ENCODE data around the gene ENKUR. TPM values are rescaled to one million over a fixed set of nuclear protein-coding genes. Genes with fewer than 3 reads are reported as not detected.

Gene ENKUR
- total RNA-seq, 2 donors from 2014 or later: 0.45 TPM; not detected in 1

DNA sequence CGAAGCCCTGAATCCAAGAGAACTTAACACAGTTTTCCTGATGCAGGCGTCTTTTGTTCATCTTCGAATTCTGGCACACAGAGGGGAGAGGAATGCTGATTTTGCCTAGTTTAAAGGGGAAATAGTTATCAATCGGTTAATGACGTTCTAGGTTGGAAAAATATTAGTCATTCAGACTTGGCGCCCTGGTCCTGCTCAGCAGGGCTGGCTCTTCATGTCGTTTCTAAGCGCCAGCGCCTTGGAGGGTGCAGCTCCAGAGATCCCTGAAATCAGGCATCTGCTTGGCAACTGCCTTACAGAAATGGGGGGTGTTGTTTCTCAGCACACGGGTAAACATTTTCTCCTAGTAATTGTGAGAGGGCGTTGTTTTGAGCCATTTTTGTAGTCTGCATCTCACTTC lies 62.3 kb downstream of the ENKUR start:
- no peak for ATAC-seq (replicated peaks)
- peak overlapping the region; percentile 73 for H3K27ac Mint-ChIP-seq
- H3K9me3 Mint-ChIP-seq: peaks cover 2% of the 10 kb centered on the region
- no peaks in the 10 kb centered on the region for H3K36me3 Mint-ChIP-seq (ENCODE audit: low read depth)
- peak overlapping the region; percentile 69 for H3K4me3 Mint-ChIP-seq
- no peaks in the 10 kb centered on the region for H3K27me3 Mint-ChIP-seq
- peaks cover 10% of the 10 kb centered on the region for H3K4me1 Mint-ChIP-seq

DNA sequence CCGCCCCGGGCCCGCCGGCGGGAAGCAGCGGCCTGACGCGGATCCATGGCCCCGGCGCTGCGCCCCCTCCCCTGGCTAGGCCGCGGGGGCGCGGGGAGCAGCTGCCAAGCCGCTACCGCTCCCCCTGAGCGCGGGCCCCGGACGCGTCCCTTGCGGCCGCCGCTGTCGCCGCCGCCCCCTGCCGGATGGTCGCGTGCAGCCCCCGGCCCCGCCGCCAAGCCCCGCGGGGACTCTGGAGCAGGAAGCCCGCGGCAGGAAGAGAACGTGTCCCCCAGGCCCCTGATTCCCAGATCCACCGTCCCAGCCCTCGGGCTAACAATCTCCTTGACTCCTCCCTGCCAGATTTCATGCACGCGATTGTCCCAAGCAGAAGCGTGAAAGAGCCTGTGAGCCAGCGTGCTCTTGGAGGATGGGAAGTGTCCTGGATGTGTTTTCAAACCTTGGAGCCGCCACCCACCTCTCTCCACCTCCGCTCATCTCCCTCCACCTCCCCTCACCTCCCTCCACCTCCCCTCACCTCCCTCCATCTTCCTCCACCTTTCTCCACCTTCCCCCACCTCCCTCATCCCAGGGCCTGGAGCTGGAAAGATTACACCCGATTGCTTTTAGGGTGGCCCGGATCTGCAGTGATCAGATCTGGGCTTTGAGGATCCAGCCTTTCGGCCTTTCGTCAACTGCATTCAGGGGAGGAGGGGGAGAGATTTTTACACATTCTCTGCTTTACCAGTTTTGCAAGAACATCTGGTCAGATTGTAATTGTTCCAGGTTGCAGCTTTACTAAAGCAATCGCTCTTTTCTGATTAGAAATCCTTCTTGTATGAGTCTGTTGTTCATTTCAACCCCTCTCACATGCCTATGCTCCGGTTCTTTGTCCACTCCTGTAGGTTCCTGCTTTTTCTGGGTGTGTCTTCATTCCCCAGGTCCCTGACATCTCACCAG lies 63.0 kb downstream of the ENKUR start:
- Mint-ChIP-seq H3K4me1 (peaks cover 14% of the 10 kb centered on the region), H3K9me3 (peaks cover 3% of the 10 kb centered on the region), H3K27me3 (no peaks in the 10 kb centered on the region), H3K36me3 (ENCODE audit: low read depth) (no peaks in the 10 kb centered on the region), H3K27ac (peak overlapping the region; percentile 73), H3K4me3 (peak overlapping the region; percentile 69)
- peak; percentile 63 for ATAC-seq (replicated peaks)

DNA sequence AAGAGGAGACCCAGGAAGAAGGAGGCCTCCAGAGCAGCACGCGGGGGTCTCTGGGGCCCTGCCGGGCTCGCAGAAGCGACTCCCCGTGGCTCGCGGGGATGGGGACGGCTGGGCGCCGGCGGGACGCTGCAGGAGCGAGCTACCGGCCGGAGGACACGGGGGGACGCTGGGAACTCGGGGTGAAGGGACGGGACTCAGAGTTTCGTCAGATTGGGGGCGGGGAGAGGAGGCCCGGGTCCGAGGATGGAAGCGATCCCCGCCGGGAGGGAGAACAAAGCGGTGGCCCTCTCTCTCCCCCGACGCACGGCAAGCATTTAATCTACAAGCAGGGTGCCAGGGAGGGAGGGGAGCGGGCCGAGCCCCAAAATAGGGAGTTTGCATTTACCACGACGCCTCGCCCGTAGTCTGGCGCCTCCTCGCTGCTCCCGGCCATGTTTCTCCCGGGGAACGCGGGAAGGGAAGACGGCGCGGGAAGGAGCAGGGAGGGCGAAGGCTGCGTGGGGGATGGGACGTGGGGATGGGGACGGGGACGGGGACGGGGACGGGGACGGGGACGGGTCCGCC lies 63.7 kb downstream of the ENKUR start, which contains the start of gene PRTFDC1:
TSS of gene PRTFDC1 (minus strand) at position 464 of the 564 bp plus-strand sequence. CDS start at position 433, 31 bp downstream.
- H3K27me3 Mint-ChIP-seq: no peaks in the 10 kb centered on the region
- H3K36me3 Mint-ChIP-seq (ENCODE audit: low read depth): no peaks in the 10 kb centered on the region
- H3K4me3 Mint-ChIP-seq: peak within 1 kb of the TSS; percentile 69
- peaks cover 14% of the 10 kb centered on the region for H3K4me1 Mint-ChIP-seq
- H3K27ac Mint-ChIP-seq: peak within 1 kb of the TSS; percentile 73
- H3K9me3 Mint-ChIP-seq: peaks cover 3% of the 10 kb centered on the region
- ATAC-seq (replicated peaks): peak; percentile 25

DNA sequence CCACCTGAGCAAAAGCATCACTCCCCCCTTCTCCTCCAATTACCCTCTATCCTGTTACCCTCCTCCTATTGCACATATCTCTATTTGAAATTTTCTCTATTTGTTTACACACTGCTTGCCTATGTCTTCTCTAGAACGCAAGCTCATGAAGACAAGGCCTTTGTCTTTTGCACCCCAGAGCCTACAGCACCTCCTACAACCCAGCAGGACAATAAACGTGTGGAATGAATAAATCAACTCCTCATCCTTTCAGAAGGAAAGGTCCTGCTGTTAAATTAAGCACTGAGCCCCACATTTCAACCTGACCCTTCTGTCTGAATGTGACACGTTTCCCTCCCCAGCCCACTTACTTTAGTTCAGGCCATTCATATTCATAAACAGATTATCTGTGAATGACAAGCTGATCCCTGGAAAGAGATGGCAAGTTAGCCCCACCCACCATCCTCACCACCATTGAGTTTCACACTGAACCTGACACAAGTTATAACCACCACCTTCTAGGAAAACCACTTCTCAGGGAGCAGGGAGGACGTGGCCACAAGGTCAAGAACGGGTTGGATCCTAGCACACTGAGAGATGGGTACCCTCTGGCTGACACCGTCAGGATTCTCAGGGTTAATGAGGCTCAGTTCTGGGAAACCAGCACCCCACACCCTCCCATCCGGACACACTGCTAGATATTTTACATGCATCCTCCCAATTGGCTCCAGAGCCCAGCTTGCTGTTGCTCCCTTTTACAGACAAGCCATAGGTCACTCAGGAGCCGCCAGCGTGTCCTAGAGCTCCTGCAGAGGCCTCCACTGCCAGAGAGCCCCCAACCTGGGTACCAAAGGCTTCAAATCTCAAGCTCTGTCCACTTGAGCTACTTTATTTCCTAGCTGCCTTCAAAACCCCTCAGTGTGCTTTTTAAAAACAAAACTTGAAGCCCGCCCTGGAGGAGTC lies 64.5 kb downstream of the ENKUR start:
- Mint-ChIP-seq H3K36me3 (ENCODE audit: low read depth) (no peaks in the 10 kb centered on the region), H3K27me3 (no peaks in the 10 kb centered on the region), H3K4me1 (peaks cover 14% of the 10 kb centered on the region), H3K4me3 (peak overlapping the region; percentile 69), H3K27ac (peak overlapping the region; percentile 0), H3K9me3 (peaks cover 3% of the 10 kb centered on the region)
- ATAC-seq (replicated peaks): peak; percentile 32

DNA sequence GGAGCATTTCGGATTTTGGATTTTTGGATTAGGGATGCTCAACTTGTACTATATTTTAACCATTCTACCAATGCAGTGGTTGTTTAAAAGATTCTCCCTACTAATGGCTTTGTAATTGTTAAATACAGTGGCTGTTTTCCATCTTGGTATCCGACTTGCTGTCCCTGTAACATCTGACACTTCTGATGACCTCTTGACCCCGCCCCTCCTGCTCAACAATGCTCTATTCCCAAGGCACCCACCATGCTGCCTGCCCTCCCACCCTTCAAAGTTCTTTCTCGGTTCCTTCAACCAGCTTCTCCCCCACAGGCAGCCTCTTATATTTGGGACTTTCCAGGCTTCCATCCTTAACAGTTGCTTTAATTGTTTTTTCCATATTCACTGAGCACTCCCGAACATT lies 65.5 kb downstream of the ENKUR start:
- H3K36me3 Mint-ChIP-seq (ENCODE audit: low read depth): no peaks in the 10 kb centered on the region
- peaks cover 3% of the 10 kb centered on the region for H3K9me3 Mint-ChIP-seq
- H3K27me3 Mint-ChIP-seq: no peaks in the 10 kb centered on the region
- no peak overlapping the region for H3K4me3 Mint-ChIP-seq
- no peak for ATAC-seq (replicated peaks)
- peaks cover 14% of the 10 kb centered on the region for H3K4me1 Mint-ChIP-seq
- H3K27ac Mint-ChIP-seq: no peak overlapping the region

DNA sequence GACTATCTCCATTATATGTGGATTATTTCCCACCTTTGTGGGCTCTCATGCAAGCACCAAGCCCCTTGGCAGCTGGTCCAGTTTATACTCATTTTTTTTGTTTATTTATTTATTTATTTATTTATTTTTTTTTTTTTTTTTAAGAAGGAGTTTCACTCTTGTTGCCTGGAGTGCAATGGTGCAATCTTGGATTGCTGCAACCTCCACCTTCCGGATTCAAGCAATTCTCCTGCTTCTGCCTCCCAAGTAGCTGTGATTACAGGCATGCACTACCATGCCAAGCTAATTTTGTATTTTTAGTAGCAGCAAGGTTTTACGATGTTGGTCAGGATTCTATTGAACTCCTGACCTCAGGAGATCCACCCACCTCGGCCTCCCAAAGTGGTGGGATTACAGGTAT lies 66.3 kb downstream of the ENKUR start:
- Mint-ChIP-seq H3K4me3 (no peak overlapping the region), H3K4me1 (peaks cover 18% of the 10 kb centered on the region), H3K27me3 (no peaks in the 10 kb centered on the region), H3K9me3 (peaks cover 3% of the 10 kb centered on the region), H3K36me3 (ENCODE audit: low read depth) (no peaks in the 10 kb centered on the region), H3K27ac (no peak overlapping the region)
- ATAC-seq (replicated peaks): no peak

DNA sequence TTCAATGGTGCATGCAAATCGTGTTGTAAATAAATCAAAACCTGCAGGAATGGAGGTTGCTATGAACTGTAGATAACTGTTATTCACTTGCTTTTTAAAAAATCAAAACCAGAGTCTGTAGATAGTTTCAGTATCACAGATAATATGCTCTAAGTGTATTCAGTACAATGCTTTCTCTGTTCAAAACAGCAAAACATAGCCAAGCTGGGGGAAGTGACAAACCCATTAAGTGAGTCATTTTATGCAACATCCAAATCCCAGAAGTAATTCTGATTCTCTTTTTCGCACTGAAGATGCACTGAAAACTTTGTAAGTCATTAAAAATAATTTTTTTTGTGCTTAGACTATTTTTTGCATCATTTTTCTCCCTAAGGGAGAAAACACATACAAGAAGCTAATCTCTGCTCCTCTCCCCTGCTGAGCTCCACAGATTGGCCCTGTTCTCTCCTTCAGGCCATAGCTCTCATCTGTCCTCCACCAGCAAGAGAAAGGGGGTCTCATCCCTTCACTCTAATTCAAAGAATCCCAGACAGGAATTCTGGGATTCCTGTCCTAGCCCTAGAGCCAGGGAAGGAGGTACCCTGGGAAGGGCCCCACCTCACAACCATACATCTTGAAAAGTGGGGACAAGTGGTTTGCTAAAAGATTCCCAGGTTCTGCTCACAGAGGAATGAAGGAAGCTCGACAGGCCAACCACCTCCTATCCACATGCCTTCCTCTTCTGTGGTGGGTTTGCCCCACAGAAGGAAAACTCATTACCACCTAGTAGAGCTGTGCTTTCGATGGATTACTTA lies 68.5 kb downstream of the ENKUR start:
- peak; percentile 89 for ATAC-seq (replicated peaks)
- Mint-ChIP-seq H3K27me3 (no peaks in the 10 kb centered on the region), H3K4me3 (no peak overlapping the region), H3K9me3 (peaks cover 3% of the 10 kb centered on the region), H3K4me1 (peaks cover 13% of the 10 kb centered on the region), H3K27ac (peak overlapping the region; percentile 29), H3K36me3 (ENCODE audit: low read depth) (no peaks in the 10 kb centered on the region)

DNA sequence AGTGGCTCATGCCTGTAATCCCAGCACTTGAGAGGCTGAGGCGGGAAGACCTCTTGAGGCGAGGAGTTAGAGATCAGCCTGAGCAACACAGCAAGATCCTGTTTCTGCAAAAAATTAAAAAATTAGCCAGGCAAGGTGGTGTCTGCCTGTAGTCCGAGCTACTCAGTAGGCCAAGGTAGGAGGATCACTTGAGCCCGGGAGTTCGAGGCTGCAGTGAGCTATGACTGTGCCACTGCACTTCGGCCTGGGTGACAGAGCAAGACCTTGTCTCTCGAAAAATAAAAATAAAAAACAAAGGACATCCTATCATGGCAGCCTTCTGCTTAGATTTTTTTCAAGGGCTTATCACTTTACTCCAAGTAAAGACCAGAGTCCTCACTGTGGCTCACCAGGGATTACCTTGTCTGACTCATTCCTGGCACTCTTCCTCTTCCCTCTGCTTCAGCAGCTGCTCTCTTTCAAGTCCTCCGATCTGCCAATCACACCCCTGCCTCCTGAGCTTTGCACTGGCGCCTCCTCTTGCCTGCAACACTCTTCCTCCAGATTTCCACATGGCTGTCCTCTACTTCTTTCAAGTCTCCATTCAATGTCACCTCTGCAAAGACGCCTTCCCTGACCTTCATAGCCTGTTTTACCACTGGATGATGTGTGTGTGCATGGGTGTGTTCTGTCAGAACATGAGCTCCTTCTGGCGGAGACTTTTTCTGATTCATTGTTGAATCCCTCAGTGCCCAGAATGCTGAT lies 71.3 kb downstream of the ENKUR start:
- H3K27ac Mint-ChIP-seq: peak overlapping the region; percentile 14
- ATAC-seq (replicated peaks): no peak

DNA sequence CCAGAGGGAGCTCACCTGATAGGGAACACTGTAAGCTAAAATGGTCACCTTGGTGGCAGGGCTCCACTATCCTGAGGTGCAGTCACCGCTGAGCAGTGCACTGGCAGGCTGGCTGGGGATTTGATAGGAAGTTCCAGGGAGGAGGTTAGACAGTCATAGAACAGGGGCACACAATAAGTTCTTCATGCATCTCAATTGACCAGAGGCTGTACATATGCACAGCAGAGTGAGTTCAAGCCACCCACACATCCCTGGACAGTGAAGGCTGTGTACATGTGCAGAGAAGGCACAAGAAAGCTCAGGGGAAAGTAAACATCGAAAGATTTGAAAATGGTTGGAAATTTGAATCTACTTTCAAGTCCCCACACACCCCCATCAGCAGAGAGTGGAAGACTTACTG lies 77.4 kb downstream of the ENKUR start:
- no peaks in the 10 kb centered on the region for H3K27me3 Mint-ChIP-seq
- H3K4me1 Mint-ChIP-seq: no peaks in the 10 kb centered on the region
- no peaks in the 10 kb centered on the region for H3K9me3 Mint-ChIP-seq
- no peaks in the 10 kb centered on the region for H3K36me3 Mint-ChIP-seq (ENCODE audit: low read depth)
- no peak for ATAC-seq (replicated peaks)
- no peak overlapping the region for H3K27ac Mint-ChIP-seq
- no peak overlapping the region for H3K4me3 Mint-ChIP-seq

More for the DNA sequence above, 71.3 kb downstream of the ENKUR start:
- Mint-ChIP-seq H3K4me3 (no peak overlapping the region), H3K36me3 (ENCODE audit: low read depth) (no peaks in the 10 kb centered on the region), H3K9me3 (peaks cover 3% of the 10 kb centered on the region), H3K27me3 (no peaks in the 10 kb centered on the region), H3K4me1 (peaks cover 10% of the 10 kb centered on the region)

DNA sequence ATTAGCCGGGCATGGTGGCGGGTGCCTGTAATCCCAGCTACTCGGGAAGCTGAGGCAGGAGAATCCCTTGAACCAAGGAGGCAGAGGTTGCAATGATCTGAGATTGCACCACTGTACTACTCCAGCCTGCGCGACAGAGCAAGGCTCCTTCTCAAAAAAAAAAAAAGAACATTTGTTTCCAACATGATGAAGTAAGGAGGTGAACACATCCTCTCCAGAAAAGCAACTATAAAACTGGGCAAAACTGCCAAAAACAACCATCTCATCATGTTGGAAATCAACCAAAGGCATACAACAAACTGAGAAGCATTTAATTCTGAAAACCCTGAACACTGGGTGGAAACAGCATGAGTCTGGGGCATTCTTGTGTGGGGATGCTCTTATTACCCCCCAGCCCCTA lies 77.9 kb downstream of the ENKUR start:
- Mint-ChIP-seq H3K27me3 (no peaks in the 10 kb centered on the region), H3K27ac (no peak overlapping the region), H3K9me3 (no peaks in the 10 kb centered on the region), H3K4me1 (no peaks in the 10 kb centered on the region), H3K36me3 (ENCODE audit: low read depth) (no peaks in the 10 kb centered on the region), H3K4me3 (no peak overlapping the region)
- ATAC-seq (replicated peaks): no peak

DNA sequence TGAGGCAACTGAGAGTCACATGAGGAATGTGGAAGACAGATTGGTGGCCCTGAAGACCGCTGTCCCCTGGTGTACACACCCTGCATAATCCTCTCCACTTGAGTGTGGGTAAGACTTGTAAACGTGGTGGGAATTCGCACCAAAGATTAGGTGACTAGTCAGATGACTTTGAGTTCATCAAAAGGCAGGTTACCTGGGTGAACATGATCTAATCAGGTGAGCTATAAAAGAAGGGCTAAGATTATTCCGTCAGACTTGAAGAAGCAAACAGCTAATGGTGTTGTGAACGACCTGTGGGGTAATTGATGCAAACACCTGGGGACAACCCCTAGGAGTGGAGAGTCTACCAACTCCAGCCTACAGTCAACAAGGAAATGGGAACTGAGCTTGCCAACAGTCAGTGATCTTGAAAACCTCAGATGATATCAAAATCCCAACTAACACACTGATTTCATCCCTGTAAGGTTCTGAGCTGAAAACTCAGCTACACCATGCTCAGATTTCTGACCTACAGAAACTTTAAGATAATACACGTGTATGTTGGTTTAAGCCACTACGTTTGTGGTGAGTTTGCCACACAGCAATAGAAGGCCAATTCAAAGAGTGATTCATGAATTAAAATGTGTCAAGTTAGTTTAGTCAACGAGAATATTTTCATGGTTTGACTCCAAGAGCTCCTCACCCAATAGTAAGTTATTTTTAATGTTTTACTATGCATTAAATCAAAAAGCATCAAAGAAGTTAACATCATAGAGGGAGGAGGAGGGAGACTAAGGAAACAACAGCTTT lies 80.3 kb downstream of the ENKUR start:
- Mint-ChIP-seq H3K27me3 (no peaks in the 10 kb centered on the region), H3K4me1 (no peaks in the 10 kb centered on the region), H3K36me3 (ENCODE audit: low read depth) (no peaks in the 10 kb centered on the region), H3K27ac (no peak overlapping the region), H3K4me3 (no peak overlapping the region), H3K9me3 (no peaks in the 10 kb centered on the region)
- peak; percentile 63 for ATAC-seq (replicated peaks)

Data from activated T-helper 17 cell treated with anti-CD3 and anti-CD28 coated beads, Interleukin-2, amount 50 U/mL, for 72 hours (primary cell).